ENCODE data around the gene MEIOB.
"Not testable (repeated sequence)": the region's sequence is repeated elsewhere in the genome, so short reads cannot be mapped to it uniquely, and the experiment has no call there.

Gene MEIOB

DNA sequence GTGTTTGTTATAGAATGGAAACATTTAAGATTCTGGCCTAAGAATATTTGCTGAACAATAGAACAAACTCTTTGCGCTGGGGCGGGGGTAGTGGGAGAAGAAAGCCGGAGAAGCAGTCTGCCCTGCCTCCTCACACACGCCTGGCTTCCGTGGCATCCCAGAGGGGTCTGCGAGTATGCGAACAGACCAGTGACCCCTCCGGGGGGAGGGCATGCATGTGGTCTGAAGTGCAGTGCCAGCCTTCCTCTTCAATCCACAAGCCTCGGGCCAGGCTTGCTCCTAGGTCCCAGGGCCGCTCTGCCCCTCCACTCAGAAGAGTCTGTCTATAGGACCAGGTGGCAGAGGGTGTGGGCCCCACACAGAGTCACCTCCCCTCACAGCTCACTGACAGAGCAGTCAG is 64.3 kb downstream of the MEIOB start:
- H3K4me1 ChIP-seq (ENCODE audit: control insufficient read depth, insufficient read depth, low read length): no peaks in the 10 kb centered on the region
- no peak overlapping the region for H3K27ac ChIP-seq (ENCODE audit: extremely low read depth, low read depth, low read length)
- peaks cover 21 to 50% of the 10 kb centered on the region in 2 experiments; a peak in 2 of 3 replicates for H3K36me3 ChIP-seq (ENCODE audit: control insufficient read depth in 2 of 2, insufficient read depth in 1 of 2, low read length in 2 of 2)
- ChIA-PET POLR2A (no interaction called here), CTCF (no interaction called here)
- TF ChIP-seq ZNF549 (tag by site-specific recombination; IDR thresholded peaks at IDR 0.05): no peak
- no peak overlapping the region for H3K4me3 ChIP-seq (ENCODE audit: low read depth, low read length)
- no peaks in the 10 kb centered on the region for H3K9me3 ChIP-seq (ENCODE audit: control insufficient read depth, insufficient read depth, low read depth, low read length)

- Histone ChIP-seq H3K27ac (ENCODE audit: extremely low read depth, low read depth, low read length) (no peak overlapping the region), H3K4me1 (ENCODE audit: control insufficient read depth, insufficient read depth, low read length) (no peaks in the 10 kb centered on the region), H3K4me3 (ENCODE audit: low read depth, low read length) (no peak overlapping the region), H3K9me3 (ENCODE audit: control insufficient read depth, insufficient read depth, low read depth, low read length) (no peaks in the 10 kb centered on the region), H3K36me3 (ENCODE audit: control insufficient read depth in 2 of 2, insufficient read depth in 1 of 2, low read length in 2 of 2) (peaks cover 0 to 5% of the 10 kb centered on the region in 2 experiments; a peak in 2 of 3 replicates)
- TF ChIP-seq ZNF544 (tag by site-specific recombination; IDR thresholded peaks at IDR 0.05) (no peak), ZNF394 (tag by site-specific recombination; IDR thresholded peaks at IDR 0.05; ENCODE audit: borderline replicate concordance) (no peak), ZNF785 (tag by site-specific recombination; IDR thresholded peaks at IDR 0.05) (no peak), OVOL3 (tag by site-specific recombination; IDR thresholded peaks at IDR 0.05) (no peak), ZBTB11 (tag by site-specific recombination; conservative IDR thresholded peaks at IDR 0.05; ENCODE audit: low read depth) (no peak), ZNF571 (tag by site-specific recombination; IDR thresholded peaks at IDR 0.05) (no peak), ZBTB7A (tag by site-specific recombination; IDR thresholded peaks at IDR 0.05; ENCODE audit: low read depth) (no peak), ZNF514 (tag by site-specific recombination; IDR thresholded peaks at IDR 0.05) (no peak), ZNF664 (tag by site-specific recombination; IDR thresholded peaks at IDR 0.05) (no peak), ZNF843 (tag by site-specific recombination; IDR thresholded peaks at IDR 0.05) (no peak), SP3 (tag by site-specific recombination; IDR thresholded peaks at IDR 0.05) (no peak), GLIS1 (tag by site-specific recombination; IDR thresholded peaks at IDR 0.05) (no peak), ZNF521 (tag by site-specific recombination; IDR thresholded peaks at IDR 0.05) (no peak)
- TF ChIP-seq, protein P1, sequence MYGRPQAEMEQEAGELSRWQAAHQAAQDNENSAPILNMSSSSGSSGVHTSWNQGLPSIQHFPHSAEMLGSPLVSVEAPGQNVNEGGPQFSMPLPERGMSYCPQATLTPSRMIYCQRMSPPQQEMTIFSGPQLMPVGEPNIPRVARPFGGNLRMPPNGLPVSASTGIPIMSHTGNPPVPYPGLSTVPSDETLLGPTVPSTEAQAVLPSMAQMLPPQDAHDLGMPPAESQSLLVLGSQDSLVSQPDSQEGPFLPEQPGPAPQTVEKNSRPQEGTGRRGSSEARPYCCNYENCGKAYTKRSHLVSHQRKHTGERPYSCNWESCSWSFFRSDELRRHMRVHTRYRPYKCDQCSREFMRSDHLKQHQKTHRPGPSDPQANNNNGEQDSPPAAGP (tag by site-specific recombination; IDR thresholded peaks at IDR 0.05): no peak
- TF ChIP-seq, protein P2, sequence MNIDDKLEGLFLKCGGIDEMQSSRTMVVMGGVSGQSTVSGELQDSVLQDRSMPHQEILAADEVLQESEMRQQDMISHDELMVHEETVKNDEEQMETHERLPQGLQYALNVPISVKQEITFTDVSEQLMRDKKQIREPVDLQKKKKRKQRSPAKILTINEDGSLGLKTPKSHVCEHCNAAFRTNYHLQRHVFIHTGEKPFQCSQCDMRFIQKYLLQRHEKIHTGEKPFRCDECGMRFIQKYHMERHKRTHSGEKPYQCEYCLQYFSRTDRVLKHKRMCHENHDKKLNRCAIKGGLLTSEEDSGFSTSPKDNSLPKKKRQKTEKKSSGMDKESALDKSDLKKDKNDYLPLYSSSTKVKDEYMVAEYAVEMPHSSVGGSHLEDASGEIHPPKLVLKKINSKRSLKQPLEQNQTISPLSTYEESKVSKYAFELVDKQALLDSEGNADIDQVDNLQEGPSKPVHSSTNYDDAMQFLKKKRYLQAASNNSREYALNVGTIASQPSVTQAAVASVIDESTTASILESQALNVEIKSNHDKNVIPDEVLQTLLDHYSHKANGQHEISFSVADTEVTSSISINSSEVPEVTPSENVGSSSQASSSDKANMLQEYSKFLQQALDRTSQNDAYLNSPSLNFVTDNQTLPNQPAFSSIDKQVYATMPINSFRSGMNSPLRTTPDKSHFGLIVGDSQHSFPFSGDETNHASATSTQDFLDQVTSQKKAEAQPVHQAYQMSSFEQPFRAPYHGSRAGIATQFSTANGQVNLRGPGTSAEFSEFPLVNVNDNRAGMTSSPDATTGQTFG (tag by site-specific recombination; IDR thresholded peaks at IDR 0.05; ENCODE audit: borderline replicate concordance): no peak
- ChIA-PET CTCF (no interaction called here), POLR2A (interaction anchor here (1.7 kb wide), 1 partner anchor 18 kb away, joined by 10 read pairs; the partner anchor contains the start of genes NUBP2 and SPSB3)
These were observed 71.3 kb downstream of the MEIOB start for GRCh38 chr16:1800701-1801100.

DNA sequence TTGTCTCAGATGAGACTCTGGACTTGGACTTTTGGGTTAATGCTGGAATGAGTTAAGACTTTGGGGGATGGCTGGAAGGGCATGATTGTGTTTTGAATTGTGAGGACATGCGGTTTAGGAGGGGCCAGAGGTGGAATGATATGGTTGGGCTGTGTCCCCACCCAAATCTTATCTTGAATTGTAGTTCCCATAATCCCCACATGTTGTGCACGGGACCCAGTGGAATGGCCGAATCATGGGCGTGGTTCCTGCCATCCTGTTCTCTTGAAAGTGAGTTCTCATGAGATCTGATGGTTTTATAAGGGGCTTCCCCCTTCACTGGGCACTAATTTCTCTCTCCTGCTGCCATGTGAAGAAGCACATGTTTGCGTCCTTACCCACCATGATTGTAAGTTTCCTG is 72.7 kb downstream of the MEIOB start:
- CTCF ChIA-PET; H3K4me3 ChIP-seq (ENCODE audit: low read depth, low read length); H3K27ac ChIP-seq (ENCODE audit: extremely low read depth, low read depth, low read length); H3K4me1 ChIP-seq (ENCODE audit: control insufficient read depth, insufficient read depth, low read length); H3K36me3 ChIP-seq (ENCODE audit: control insufficient read depth in 2 of 2, insufficient read depth in 1 of 2, low read length in 2 of 2); H3K9me3 ChIP-seq (ENCODE audit: control insufficient read depth, insufficient read depth, low read depth, low read length): not testable (repeated sequence)
- POLR2A ChIA-PET: interaction anchor here (1.0 to 1.7 kb wide), 2 partner anchors 17 to 166 kb away, joined by 3 to 4 read pairs; partner anchors contain the start of genes NUBP2, RPS2 and SPSB3
- peak; percentile 68; the same call in 1 of the 2 replicates for TF ChIP-seq MZF1 (tag by site-specific recombination; IDR thresholded peaks at IDR 0.05; ENCODE audit: borderline replicate concordance)
